Caco-2 (cell line): ENCODE results near the gene CDH13. TPM values are rescaled to one million over a fixed set of nuclear protein-coding genes. Genes with fewer than 3 reads are reported as not detected.
A peak's percentile ranks its signal among the peaks of the same experiment; 100 is the strongest.

Source experiments
- BruUV-seq: library from RNA; stranded (reverse); fragments of 400-500 nt; replicated peaks from 2 replicates; lab custom pipeline; 2021; lab: Mats Ljungman, UMichigan
- CTCF ChIA-PET: fragments of 300-600 bp; sonication (Branson Sonifier 250); formaldehyde crosslinking; loops from one replicate; lab custom pipeline; 2022; ENCODE audit warnings: antibody characterized with exemption; lab: Charles Lee
- POLR2A ChIA-PET: fragments of 300-600 bp; sonication (Branson Sonifier 250); formaldehyde crosslinking; loops from one replicate; lab custom pipeline; 2022; ENCODE audit warnings: antibody characterized with exemption; lab: Charles Lee
- DNase-seq, 2 experiments: peaks; one replicate each; pipeline versions ENCODE4 v3.0.0 to v3.0.0-alpha.2; 2020 to 2022
- H3K27me3 ChIP-seq: replicated peaks from 2 replicates; pipeline ENCODE4 v1.6.0; 2011; ENCODE audit warnings: low read length; ENCODE audit not compliant: control insufficient read depth, insufficient read depth
- H3K36me3 ChIP-seq: 2 replicates; pipeline ENCODE4 v1.5.1; 2011; ENCODE audit warnings: low read length; ENCODE audit not compliant: control insufficient read depth, insufficient read depth
- H3K4me1 ChIP-seq: fragments of 250-450 bp; sonication (Bioruptor Pico); 2 replicates; pipeline ENCODE4 v1.5.1; 2020; ENCODE audit warnings: mild to moderate bottlenecking
- H3K4me3 ChIP-seq: 2 replicates; pipeline ENCODE4 v1.5.1; 2011; ENCODE audit warnings: low read depth, mild to moderate bottlenecking, control low read depth, low read length
- H3K9me3 ChIP-seq: fragments of 250-450 bp; sonication (Bioruptor Pico); 2 replicates; pipeline ENCODE4 v1.5.1; 2020; ENCODE audit warnings: mild to moderate bottlenecking, moderate library complexity
- H3K27ac Mint-ChIP-seq: one replicate; pipeline ENCODE4 v1.8.0; 2022; ENCODE audit warnings: mixed read lengths; ENCODE audit not compliant: unreplicated experiment
- H3K27me3 Mint-ChIP-seq: one replicate; pipeline ENCODE4 v1.8.0; 2022; ENCODE audit warnings: mixed read lengths; ENCODE audit not compliant: insufficient read depth, unreplicated experiment
- H3K36me3 Mint-ChIP-seq: one replicate; pipeline ENCODE4 v1.8.0; 2022; ENCODE audit warnings: mild to moderate bottlenecking, mixed read lengths; ENCODE audit not compliant: insufficient read depth, unreplicated experiment
- H3K4me1 Mint-ChIP-seq: one replicate; pipeline ENCODE4 v1.8.0; 2022; ENCODE audit warnings: low read depth, mixed read lengths; ENCODE audit not compliant: unreplicated experiment
- H3K4me3 Mint-ChIP-seq: one replicate; pipeline ENCODE4 v1.8.0; 2022; ENCODE audit warnings: mild to moderate bottlenecking, moderate library complexity, mixed read lengths; ENCODE audit not compliant: unreplicated experiment
- H3K9me3 Mint-ChIP-seq: one replicate; pipeline ENCODE4 v1.8.0; 2022; ENCODE audit warnings: mixed read lengths; ENCODE audit not compliant: unreplicated experiment
- CTCF ChIP-seq, 2 experiments: fragments of 200-600 bp in 1 of 2; IDR thresholded peaks; 1 replicate in 1 of 2; 2 replicates in 1 of 2; pipeline versions ENCODE4 v1.5.1 to v1.8.0; 2011 to 2022; ENCODE audit warnings: antibody characterized with exemption in 1 of 2, control low read depth in 1 of 2, inconsistent platforms in 1 of 2, low read depth in 1 of 2, low read length in 1 of 2, mild to moderate bottlenecking in 1 of 2, moderate library complexity in 1 of 2; ENCODE audit not compliant: insufficient read depth in 1 of 2, severe bottlenecking in 1 of 2, unreplicated experiment in 1 of 2
- intact Hi-C: fragments of 100-400 bp; cut with micrococcal nuclease; formaldehyde crosslinking; loops from one replicate; pipeline ENCODE4 v1.10.0; 2022; ENCODE audit not compliant: unreplicated experiment
- total RNA-seq: library from RNA; stranded (reverse); gene quantifications from 2 replicates; pipeline ENCODE4 v1.2.3, GENCODE V29; 2022

CDH13 gene
- total RNA-seq, 1 experiment from 2014 or later: 2.2 TPM

GRCh38 chr16:83574388-83574787, 947.6 kb downstream of the CDH13 start:
- Histone ChIP-seq H3K36me3 (no peaks in the 10 kb centered on the region), H3K4me1 (no peaks in the 10 kb centered on the region), H3K4me3 (no peak overlapping the region), H3K9me3 (no peaks in the 10 kb centered on the region), H3K27me3 (0 out of 2 replicates have a peak, but pooled peaks cover 1% of the 10 kb centered on the region)
- POLR2A ChIA-PET: no interaction called here
- CTCF ChIA-PET: no interaction called here
- peak in 1 of 2 experiments; percentile 7 for DNase-seq
- H3K4me1 Mint-ChIP-seq: no peaks in the 10 kb centered on the region
- no peak overlapping the region for H3K4me3 Mint-ChIP-seq
- peaks cover 21% of the 10 kb centered on the region for H3K27me3 Mint-ChIP-seq
- TF ChIP-seq CTCF (IDR thresholded peaks at IDR 0.05; ENCODE audit: insufficient read depth in 1 of 2, low read depth in 1 of 2, low read length in 1 of 2, severe bottlenecking in 1 of 2, unreplicated experiment in 1 of 2): no peak
- no peak overlapping the region for H3K27ac Mint-ChIP-seq
- no peaks in the 10 kb centered on the region for H3K9me3 Mint-ChIP-seq
- H3K36me3 Mint-ChIP-seq: no peaks in the 10 kb centered on the region
- intact Hi-C loops: no loop called here
- BruUV-seq: no TSS peak

GRCh38 chr16:83577078-83577745, 950.4 kb downstream of the CDH13 start:
- H3K4me1 ChIP-seq: no peaks in the 10 kb centered on the region
- no peak overlapping the region for H3K27ac Mint-ChIP-seq
- ChIA-PET CTCF (no interaction called here), POLR2A (no interaction called here)
- DNase-seq: no peak
- no peaks in the 10 kb centered on the region for H3K36me3 ChIP-seq
- intact Hi-C loops: no loop called here
- no peaks in the 10 kb centered on the region for H3K9me3 ChIP-seq
- TF ChIP-seq CTCF (IDR thresholded peaks at IDR 0.05; ENCODE audit: insufficient read depth in 1 of 2, low read depth in 1 of 2, low read length in 1 of 2, severe bottlenecking in 1 of 2, unreplicated experiment in 1 of 2): no peak
- H3K27me3 Mint-ChIP-seq: peaks cover 24% of the 10 kb centered on the region
- no peaks in the 10 kb centered on the region for H3K36me3 Mint-ChIP-seq
- no peaks in the 10 kb centered on the region for H3K4me1 Mint-ChIP-seq
- no peaks in the 10 kb centered on the region for H3K9me3 Mint-ChIP-seq
- no peak overlapping the region for H3K4me3 ChIP-seq
- H3K27me3 ChIP-seq: 0 out of 2 replicates have a peak, but pooled peaks cover 1% of the 10 kb centered on the region
- no peak overlapping the region for H3K4me3 Mint-ChIP-seq
- no TSS peak for BruUV-seq

DNA sequence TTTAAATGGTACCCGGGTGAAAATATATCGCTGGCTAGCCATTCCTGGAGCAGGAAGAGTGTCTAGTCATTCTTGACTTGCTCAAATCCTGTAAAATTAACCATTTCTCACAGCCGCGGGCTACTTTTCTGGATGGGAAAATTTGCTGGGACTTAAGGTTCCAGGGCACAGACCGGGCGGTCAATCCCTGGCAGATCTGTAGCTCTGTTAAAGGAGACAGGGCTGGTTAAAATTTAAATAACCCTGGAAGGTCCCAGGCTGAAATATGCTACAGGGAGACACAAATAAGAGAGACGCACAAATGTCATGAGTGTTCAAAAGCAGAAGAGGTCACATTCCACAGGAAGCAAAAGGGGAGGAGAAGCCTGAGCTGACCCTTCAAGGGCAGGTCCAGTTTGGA, 951.4 kb downstream of the CDH13 start:
- CTCF ChIA-PET: no interaction called here
- no peaks in the 10 kb centered on the region for H3K36me3 ChIP-seq
- Mint-ChIP-seq H3K4me3 (no peak overlapping the region), H3K9me3 (no peaks in the 10 kb centered on the region), H3K27me3 (peaks cover 19% of the 10 kb centered on the region), H3K27ac (no peak overlapping the region), H3K36me3 (no peaks in the 10 kb centered on the region), H3K4me1 (no peaks in the 10 kb centered on the region)
- DNase-seq: no peak
- no peaks in the 10 kb centered on the region for H3K4me1 ChIP-seq
- no peaks in the 10 kb centered on the region for H3K9me3 ChIP-seq
- POLR2A ChIA-PET: no interaction called here
- no peak for TF ChIP-seq CTCF (IDR thresholded peaks at IDR 0.05; ENCODE audit: insufficient read depth in 1 of 2, low read depth in 1 of 2, low read length in 1 of 2, severe bottlenecking in 1 of 2, unreplicated experiment in 1 of 2)
- BruUV-seq: no TSS peak
- intact Hi-C loops: no loop called here
- H3K4me3 ChIP-seq: no peak overlapping the region
- H3K27me3 ChIP-seq: 0 out of 2 replicates have a peak, but pooled peaks cover 1% of the 10 kb centered on the region
